Measurements from ENCODE around the gene NOP56.
"Not testable (repeated sequence)": the region's sequence is repeated elsewhere in the genome, so short reads cannot be mapped to it uniquely, and the experiment has no call there.

NOP56 gene

GRCh38 chr20:2663364-2663886 is 11.0 kb downstream of the NOP56 start:
- Histone ChIP-seq H3K9ac (ENCODE audit: low read length) (peak overlapping the region; percentile 47), H3K36me3 (ENCODE audit: insufficient read depth, low read length) (peaks cover 40% of the 10 kb centered on the region), H3K4me3 (ENCODE audit: low read depth in 1 of 2, low read length in 2 of 2) (peak overlapping the region; percentile 79 to 92), H3K4me1 (ENCODE audit: insufficient read depth, low read length) (peaks cover 14% of the 10 kb centered on the region), H3K27ac (ENCODE audit: low read depth, low read length) (peak overlapping the region; percentile 57), H3K9me3 (ENCODE audit: low read length) (no peaks in the 10 kb centered on the region), H3K27me3 (ENCODE audit: control insufficient read depth in 1 of 2, insufficient read depth in 2 of 2, low read length in 2 of 2) (no peaks in the 10 kb centered on the region)

DNA sequence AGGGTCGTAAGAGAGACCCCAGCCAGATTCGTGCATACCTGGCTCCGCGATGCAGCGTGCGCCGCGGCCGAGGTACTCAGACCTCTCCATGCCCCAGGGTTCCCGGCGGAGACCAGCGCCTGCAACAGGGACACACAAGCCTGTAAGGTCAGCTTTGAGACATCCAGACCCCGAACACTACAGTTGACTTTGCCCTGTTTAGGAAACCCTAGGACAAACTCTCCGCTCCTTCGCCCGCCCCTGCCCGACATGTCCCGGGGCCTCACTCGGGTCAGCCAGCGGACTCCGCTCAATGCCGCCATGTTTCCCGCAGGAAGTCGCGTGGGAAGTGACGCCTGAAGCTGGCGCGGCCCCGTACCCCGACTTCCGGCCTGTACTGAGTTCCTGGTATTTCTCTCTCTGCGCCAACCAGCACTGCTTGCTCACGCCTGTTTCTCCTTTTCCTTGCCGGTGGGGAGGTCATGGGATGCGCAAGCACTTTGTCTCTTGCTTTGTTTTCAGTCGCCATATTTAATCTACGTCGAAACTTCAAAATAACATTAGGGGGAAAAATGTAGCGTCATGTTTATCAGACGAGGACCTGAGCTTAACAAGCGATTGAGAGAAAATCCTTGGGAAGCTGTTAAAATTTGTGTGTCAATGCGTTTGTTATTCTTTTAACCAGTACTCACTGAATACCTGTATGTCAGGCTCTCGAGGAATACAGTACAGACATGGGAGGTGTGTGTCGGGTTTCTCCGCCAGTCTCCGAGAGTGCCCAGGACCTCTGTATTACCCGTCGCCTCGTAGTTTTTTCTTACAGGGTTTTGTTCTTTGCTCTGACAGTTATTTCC is 11.7 kb downstream of the NOP56 start, which contains the start of gene IDH3B:
Gene IDH3B (minus strand): TSS at position 330 of the 833 bp plus-strand sequence. CDS start 28 bp downstream, at position 302.
- H3K27ac ChIP-seq (ENCODE audit: low read depth, low read length): peak within 1 kb of the TSS; percentile 94
- no peaks in the 10 kb centered on the region for H3K9me3 ChIP-seq (ENCODE audit: low read length)
- H3K9ac ChIP-seq (ENCODE audit: low read length): peak within 1 kb of the TSS; percentile 50
- H3K27me3 ChIP-seq (ENCODE audit: control insufficient read depth in 1 of 2, insufficient read depth in 2 of 2, low read length in 2 of 2): no peaks in the 10 kb centered on the region
- H3K4me3 ChIP-seq (ENCODE audit: low read depth in 1 of 2, low read length in 2 of 2): peak within 1 kb of the TSS; percentile 79 to 92
- H3K4me1 ChIP-seq (ENCODE audit: insufficient read depth, low read length): peaks cover 14% of the 10 kb centered on the region
- peaks cover 33% of the 10 kb centered on the region for H3K36me3 ChIP-seq (ENCODE audit: insufficient read depth, low read length)

GRCh38 chr20:2671977-2672376 is 19.5 kb downstream of the NOP56 start:
- Histone ChIP-seq H3K9me3 (ENCODE audit: low read length) (no peaks in the 10 kb centered on the region), H3K4me3 (ENCODE audit: low read depth in 1 of 2, low read length in 2 of 2) (no peak overlapping the region), H3K36me3 (ENCODE audit: insufficient read depth, low read length) (no peaks in the 10 kb centered on the region), H3K27me3 (ENCODE audit: control insufficient read depth in 1 of 2, insufficient read depth in 2 of 2, low read length in 2 of 2) (no peaks in the 10 kb centered on the region), H3K9ac (ENCODE audit: low read length) (no peak overlapping the region), H3K4me1 (ENCODE audit: insufficient read depth, low read length) (no peaks in the 10 kb centered on the region), H3K27ac (ENCODE audit: low read depth, low read length) (no peak overlapping the region)

- Histone ChIP-seq H3K27ac (ENCODE audit: low read depth, low read length) (no peak overlapping the region), H3K9ac (ENCODE audit: low read length) (no peak overlapping the region), H3K9me3 (ENCODE audit: low read length) (no peaks in the 10 kb centered on the region)
These were observed 20.0 kb downstream of the NOP56 start for GRCh38 chr20:2672446-2672845.

GRCh38 chr20:2673453-2673852 is 21.0 kb downstream of the NOP56 start:
- Histone ChIP-seq H3K36me3 (ENCODE audit: insufficient read depth, low read length) (no peaks in the 10 kb centered on the region), H3K4me3 (ENCODE audit: low read depth in 1 of 2, low read length in 2 of 2) (no peak overlapping the region), H3K27ac (ENCODE audit: low read depth, low read length) (no peak overlapping the region), H3K9ac (ENCODE audit: low read length) (no peak overlapping the region), H3K27me3 (ENCODE audit: control insufficient read depth in 1 of 2, insufficient read depth in 2 of 2, low read length in 2 of 2) (no peaks in the 10 kb centered on the region), H3K9me3 (ENCODE audit: low read length) (no peaks in the 10 kb centered on the region), H3K4me1 (ENCODE audit: insufficient read depth, low read length) (no peaks in the 10 kb centered on the region)

More at GRCh38 chr20:2672446-2672845, 20.0 kb downstream of the NOP56 start:
- no peaks in the 10 kb centered on the region for H3K27me3 ChIP-seq (ENCODE audit: control insufficient read depth in 1 of 2, insufficient read depth in 2 of 2, low read length in 2 of 2)
- H3K4me1 ChIP-seq (ENCODE audit: insufficient read depth, low read length): no peaks in the 10 kb centered on the region
- H3K36me3 ChIP-seq (ENCODE audit: insufficient read depth, low read length): no peaks in the 10 kb centered on the region
- no peak overlapping the region for H3K4me3 ChIP-seq (ENCODE audit: low read depth in 1 of 2, low read length in 2 of 2)

DNA sequence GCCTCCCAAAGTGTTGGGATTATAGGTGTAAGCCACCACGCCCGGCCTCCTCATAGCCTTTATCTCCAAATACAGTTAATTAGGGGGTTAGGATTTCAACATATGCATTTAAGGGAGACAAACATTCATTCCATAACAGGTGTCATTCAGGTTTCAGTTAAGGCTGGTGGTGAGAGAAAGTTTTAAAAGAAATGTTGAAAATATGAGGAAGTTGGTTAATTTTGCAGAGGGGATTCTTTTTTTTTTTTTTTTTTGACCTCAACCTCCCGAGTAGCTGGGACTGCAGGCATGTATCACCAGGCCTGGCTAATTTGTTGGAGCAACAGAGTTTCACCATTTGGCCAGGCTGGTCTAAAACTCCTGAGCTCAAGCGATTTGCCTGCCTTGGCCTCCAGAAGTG is 27.6 kb downstream of the NOP56 start:
- Histone ChIP-seq H3K27me3 (ENCODE audit: control insufficient read depth in 1 of 2, insufficient read depth in 2 of 2, low read length in 2 of 2) (no peaks in the 10 kb centered on the region), H3K4me3 (ENCODE audit: low read depth in 1 of 2, low read length in 2 of 2) (no peak overlapping the region), H3K27ac (ENCODE audit: low read depth, low read length) (no peak overlapping the region), H3K36me3 (ENCODE audit: insufficient read depth, low read length) (no peaks in the 10 kb centered on the region), H3K9me3 (ENCODE audit: low read length) (no peaks in the 10 kb centered on the region), H3K9ac (ENCODE audit: low read length) (no peak overlapping the region), H3K4me1 (ENCODE audit: insufficient read depth, low read length) (no peaks in the 10 kb centered on the region)

DNA sequence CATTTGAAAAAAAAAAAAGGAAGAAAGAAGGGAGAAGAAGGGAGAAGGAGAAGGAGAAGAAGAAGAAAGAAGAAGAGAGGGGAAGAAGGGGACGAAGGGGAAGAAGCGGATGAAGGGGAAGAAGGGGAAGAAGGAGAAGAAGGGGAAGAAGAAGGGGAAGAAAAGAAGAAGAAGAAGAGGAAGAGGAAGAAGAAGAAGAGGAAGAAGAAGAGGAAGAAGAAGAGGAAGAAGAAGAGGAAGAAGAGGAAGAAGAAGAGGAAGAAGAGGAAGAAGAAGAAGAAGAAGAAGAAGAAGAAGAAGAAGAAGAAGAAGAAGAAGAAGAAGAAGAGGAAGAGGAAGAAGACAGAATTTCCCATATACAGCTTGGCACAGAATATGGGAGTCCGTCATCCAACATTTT is 29.6 kb downstream of the NOP56 start:
- not testable (repeated sequence) for H3K27me3 ChIP-seq (ENCODE audit: control insufficient read depth in 1 of 2, insufficient read depth in 2 of 2, low read length in 2 of 2); H3K4me1 ChIP-seq (ENCODE audit: insufficient read depth, low read length); H3K27ac ChIP-seq (ENCODE audit: low read depth, low read length); H3K4me3 ChIP-seq (ENCODE audit: low read depth in 1 of 2, low read length in 2 of 2); H3K9ac ChIP-seq (ENCODE audit: low read length); H3K36me3 ChIP-seq (ENCODE audit: insufficient read depth, low read length); H3K9me3 ChIP-seq (ENCODE audit: low read length)

DNA sequence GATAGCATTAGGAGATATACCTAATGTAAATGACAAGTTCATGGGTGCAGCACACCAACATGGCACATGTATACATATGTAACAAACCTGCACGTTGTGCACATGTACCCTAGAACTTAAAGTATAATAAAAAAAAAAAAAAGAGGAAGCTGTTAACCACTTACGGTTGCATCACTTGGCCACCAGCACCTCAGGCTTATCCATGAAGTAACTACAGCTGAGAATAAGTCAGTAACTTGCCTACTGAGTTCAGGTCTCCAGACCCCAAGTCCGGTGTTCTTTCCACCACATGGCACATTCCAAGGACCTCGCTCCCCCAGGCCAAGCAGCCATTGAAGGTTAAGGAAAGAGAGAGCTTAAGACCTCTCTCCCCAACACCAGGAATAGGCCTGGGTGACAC is 32.4 kb downstream of the NOP56 start:
- H3K36me3 ChIP-seq (ENCODE audit: insufficient read depth, low read length); H3K9me3 ChIP-seq (ENCODE audit: low read length); H3K9ac ChIP-seq (ENCODE audit: low read length): not testable (repeated sequence)

GRCh38 chr20:2687514-2687913 is 35.1 kb downstream of the NOP56 start:
- Histone ChIP-seq H3K4me3 (ENCODE audit: low read depth in 1 of 2, low read length in 2 of 2) (no peak overlapping the region), H3K36me3 (ENCODE audit: insufficient read depth, low read length) (no peaks in the 10 kb centered on the region), H3K9ac (ENCODE audit: low read length) (no peak overlapping the region), H3K27ac (ENCODE audit: low read depth, low read length) (no peak overlapping the region), H3K4me1 (ENCODE audit: insufficient read depth, low read length) (peaks cover 6% of the 10 kb centered on the region), H3K9me3 (ENCODE audit: low read length) (no peaks in the 10 kb centered on the region), H3K27me3 (ENCODE audit: control insufficient read depth in 1 of 2, insufficient read depth in 2 of 2, low read length in 2 of 2) (no peaks in the 10 kb centered on the region)

More for the DNA sequence above, 32.4 kb downstream of the NOP56 start:
- not testable (repeated sequence) for H3K27ac ChIP-seq (ENCODE audit: low read depth, low read length); H3K27me3 ChIP-seq (ENCODE audit: control insufficient read depth in 1 of 2, insufficient read depth in 2 of 2, low read length in 2 of 2); H3K4me1 ChIP-seq (ENCODE audit: insufficient read depth, low read length); H3K4me3 ChIP-seq (ENCODE audit: low read depth in 1 of 2, low read length in 2 of 2)

- H3K36me3 ChIP-seq (ENCODE audit: insufficient read depth, low read length): no peaks in the 10 kb centered on the region
- H3K27ac ChIP-seq (ENCODE audit: low read depth, low read length): no peak overlapping the region
- H3K4me3 ChIP-seq (ENCODE audit: low read depth in 1 of 2, low read length in 2 of 2): no peak overlapping the region
- H3K9ac ChIP-seq (ENCODE audit: low read length): no peak overlapping the region
- peaks cover 6% of the 10 kb centered on the region for H3K4me1 ChIP-seq (ENCODE audit: insufficient read depth, low read length)
- H3K27me3 ChIP-seq (ENCODE audit: control insufficient read depth in 1 of 2, insufficient read depth in 2 of 2, low read length in 2 of 2): no peaks in the 10 kb centered on the region
- no peaks in the 10 kb centered on the region for H3K9me3 ChIP-seq (ENCODE audit: low read length)
These were observed 35.7 kb downstream of the NOP56 start for GRCh38 chr20:2688041-2688591.

DNA sequence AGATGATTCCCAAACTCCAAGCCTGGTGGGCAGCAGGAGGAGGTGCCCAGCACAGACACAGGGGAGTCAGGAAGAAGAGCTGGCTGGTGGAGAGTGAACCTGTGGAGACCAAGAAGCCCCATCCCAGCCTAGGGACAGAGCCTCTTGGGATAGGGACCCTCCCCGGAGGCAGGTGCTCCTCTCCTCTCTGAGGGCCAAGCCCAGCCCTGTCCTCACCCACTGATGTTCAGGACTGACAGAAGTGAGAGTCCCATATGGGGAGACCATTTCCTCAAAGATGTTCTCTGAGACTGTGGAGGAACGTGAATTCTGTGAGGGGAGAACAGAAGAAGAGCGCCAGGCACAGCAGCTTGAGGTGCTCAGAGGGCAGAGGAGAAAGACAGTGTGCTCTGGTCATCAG is 37.8 kb downstream of the NOP56 start:
- Histone ChIP-seq H3K27ac (ENCODE audit: low read depth, low read length) (no peak overlapping the region), H3K9me3 (ENCODE audit: low read length) (no peaks in the 10 kb centered on the region), H3K4me3 (ENCODE audit: low read depth in 1 of 2, low read length in 2 of 2) (no peak overlapping the region), H3K4me1 (ENCODE audit: insufficient read depth, low read length) (peaks cover 6% of the 10 kb centered on the region), H3K36me3 (ENCODE audit: insufficient read depth, low read length) (no peaks in the 10 kb centered on the region), H3K27me3 (ENCODE audit: control insufficient read depth in 1 of 2, insufficient read depth in 2 of 2, low read length in 2 of 2) (peaks cover 0 to 3% of the 10 kb centered on the region in 2 donors), H3K9ac (ENCODE audit: low read length) (no peak overlapping the region)
